CD4-positive, alpha-beta memory T cell (primary cell): ENCODE measurements around the gene KCNIP4. TPM values are rescaled to one million over a fixed set of nuclear protein-coding genes. Genes with fewer than 3 reads are reported as not detected.

Experiments used
- CTCF ChIA-PET: fragments of 350-600 bp; sonication (Branson Sonifier 250); formaldehyde crosslinking; loops from one replicate; lab custom pipeline; 2021; ENCODE audit warnings: inconsistent platforms; ENCODE audit not compliant: partially characterized antibody; lab: Charles Lee
- POLR2A ChIA-PET: fragments of 350-600 bp; sonication (Branson Sonifier 250); formaldehyde crosslinking; loops from one replicate; lab custom pipeline; 2021; ENCODE audit not compliant: partially characterized antibody; lab: Charles Lee
- DNase-seq, 5 donors: peaks; one replicate each; pipeline versions ENCODE4 v3.0.0 to v3.0.0-alpha.2; 2020 to 2022; ENCODE audit warnings: mixed read lengths in 1 of 5
- H3K27ac ChIP-seq: one replicate; pipeline ENCODE4 v1.7.0; 2013; ENCODE audit warnings: low read depth, low read length
- H3K27me3 ChIP-seq: 2 replicates; pipeline ENCODE4 v1.7.0; 2013; ENCODE audit warnings: mild to moderate bottlenecking, low read length, moderate library complexity; ENCODE audit not compliant: insufficient read depth
- H3K36me3 ChIP-seq: 2 replicates; pipeline ENCODE4 v1.7.0; 2013; ENCODE audit warnings: mild to moderate bottlenecking, low read length, moderate library complexity; ENCODE audit not compliant: insufficient read depth
- H3K4me1 ChIP-seq: 2 replicates; pipeline ENCODE4 v1.7.0; 2013; ENCODE audit warnings: mild to moderate bottlenecking, low read length, moderate library complexity; ENCODE audit not compliant: insufficient read depth
- H3K4me3 ChIP-seq, 2 donors: one replicate each; pipeline ENCODE4 v1.7.0; 2013; ENCODE audit warnings: low read length in 2 of 2, mild to moderate bottlenecking in 1 of 2
- H3K9me3 ChIP-seq, 2 donors: one replicate each; pipeline ENCODE4 v1.7.0; 2013; ENCODE audit warnings: low read length in 2 of 2, control low read depth in 1 of 2; ENCODE audit not compliant: control insufficient read depth in 1 of 2
- H3K27ac Mint-ChIP-seq, 7 donors: one replicate each; pipeline ENCODE4 v1.8.0; 2020 to 2021; ENCODE audit warnings: mixed read lengths in 7 of 7, mild to moderate bottlenecking in 6 of 7, inconsistent platforms in 3 of 7, moderate library complexity in 3 of 7
- H3K27me3 Mint-ChIP-seq, 2 donors: one replicate each; pipeline ENCODE4 v1.8.0; 2020 to 2021; ENCODE audit warnings: mixed read lengths in 2 of 2
- H3K36me3 Mint-ChIP-seq, 2 donors: one replicate each; pipeline ENCODE4 v1.8.0; 2020 to 2021; ENCODE audit warnings: mixed read lengths in 2 of 2, inconsistent platforms in 1 of 2, mild to moderate bottlenecking in 1 of 2
- H3K4me1 Mint-ChIP-seq, 4 donors: one replicate each; pipeline ENCODE4 v1.8.0; 2020 to 2021; ENCODE audit warnings: mixed read lengths in 4 of 4, mild to moderate bottlenecking in 1 of 4
- H3K4me3 Mint-ChIP-seq, 8 donors: one replicate each; pipeline ENCODE4 v1.8.0; 2020 to 2021; ENCODE audit warnings: mixed read lengths in 8 of 8, mild to moderate bottlenecking in 7 of 8, moderate library complexity in 6 of 8, inconsistent platforms in 3 of 8
- H3K9me3 Mint-ChIP-seq, 8 donors: one replicate each; pipeline ENCODE4 v1.8.0; 2020 to 2021; ENCODE audit warnings: mixed read lengths in 8 of 8, mild to moderate bottlenecking in 5 of 8, inconsistent platforms in 3 of 8, moderate library complexity in 1 of 8
- intact Hi-C: fragments of 100-400 bp; cut with micrococcal nuclease; formaldehyde crosslinking; loops from one replicate; pipeline ENCODE4 v1.15.1; 2023
- polyA plus RNA-seq, 2 donors: library from polyadenylated mRNA; unstranded; fragments of 300-500 nt; fragmentation: Illumina TruSeq; gene quantifications; one replicate each; pipeline ENCODE4 v1.2.3, GENCODE V29; 2021
- total RNA-seq, 2 experiments: library from RNA; stranded (reverse); gene quantifications; one replicate each; pipeline ENCODE4 v1.2.3, GENCODE V29; 2021

KCNIP4 gene
- total and polyA plus RNA-seq, 4 experiments from 2014 or later, result 0.11 to 0.26 TPM; not detected in 2

DNA sequence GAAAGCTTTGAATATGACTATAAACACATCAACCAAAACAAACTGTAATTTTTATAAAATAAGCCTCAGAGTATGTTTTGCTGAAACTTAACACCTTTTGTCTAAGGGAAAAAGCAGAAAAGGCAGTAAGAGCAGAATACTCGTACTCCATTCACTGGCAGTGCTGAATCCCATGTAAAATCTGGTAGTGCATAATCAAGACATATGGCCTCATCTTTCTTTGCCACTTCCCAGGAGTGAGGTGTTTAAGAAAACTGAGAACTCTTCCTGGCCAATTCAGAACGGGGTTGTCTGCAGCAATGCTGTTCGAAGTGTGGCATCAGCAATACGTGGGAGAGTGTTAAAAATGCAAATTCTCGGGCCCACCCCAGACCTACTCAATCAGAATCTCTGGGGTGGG, 946.3 kb downstream of the KCNIP4 start:
- Mint-ChIP-seq H3K4me1 (peaks cover 8 to 20% (median 11%) of the 10 kb centered on the region in 4 donors), H3K27ac (peak overlapping the region in 1 of 7 donors; percentile 48), H3K36me3 (no peaks in the 10 kb centered on the region), H3K27me3 (no peaks in the 10 kb centered on the region), H3K4me3 (peak overlapping the region in 1 of 8 donors; percentile 57), H3K9me3 (peaks cover 0 to 8% (median under 1%) of the 10 kb centered on the region in 8 donors)
- Histone ChIP-seq H3K4me3 (no peak overlapping the region), H3K9me3 (no peaks in the 10 kb centered on the region), H3K36me3 (no peaks in the 10 kb centered on the region), H3K4me1 (no peaks in the 10 kb centered on the region), H3K27me3 (no peaks in the 10 kb centered on the region), H3K27ac (no peak overlapping the region)
- no peak for DNase-seq
- intact Hi-C loops, result no loop called here
- CTCF ChIA-PET, result no interaction called here
- POLR2A ChIA-PET, result no interaction called here

GRCh38 chr4:21001490-21001889, 947.1 kb downstream of the KCNIP4 start:
- Mint-ChIP-seq H3K4me1 (peaks cover 8 to 20% (median 11%) of the 10 kb centered on the region in 4 donors), H3K36me3 (no peaks in the 10 kb centered on the region), H3K27ac (peak overlapping the region in 3 of 7 donors; percentile 32 to 42 (median 39)), H3K4me3 (peak overlapping the region in 7 of 8 donors; percentile 28 to 65 (median 45)), H3K27me3 (no peaks in the 10 kb centered on the region), H3K9me3 (peaks cover 0 to 8% (median under 1%) of the 10 kb centered on the region in 8 donors)
- H3K4me3 ChIP-seq, result no peak overlapping the region
- no peaks in the 10 kb centered on the region for H3K27me3 ChIP-seq
- intact Hi-C loops, result no loop called here
- DNase-seq, result no peak
- H3K27ac ChIP-seq, result no peak overlapping the region
- H3K9me3 ChIP-seq, result no peaks in the 10 kb centered on the region
- H3K4me1 ChIP-seq, result no peaks in the 10 kb centered on the region
- POLR2A ChIA-PET, result no interaction called here
- H3K36me3 ChIP-seq, result no peaks in the 10 kb centered on the region
- CTCF ChIA-PET, result no interaction called here

DNA sequence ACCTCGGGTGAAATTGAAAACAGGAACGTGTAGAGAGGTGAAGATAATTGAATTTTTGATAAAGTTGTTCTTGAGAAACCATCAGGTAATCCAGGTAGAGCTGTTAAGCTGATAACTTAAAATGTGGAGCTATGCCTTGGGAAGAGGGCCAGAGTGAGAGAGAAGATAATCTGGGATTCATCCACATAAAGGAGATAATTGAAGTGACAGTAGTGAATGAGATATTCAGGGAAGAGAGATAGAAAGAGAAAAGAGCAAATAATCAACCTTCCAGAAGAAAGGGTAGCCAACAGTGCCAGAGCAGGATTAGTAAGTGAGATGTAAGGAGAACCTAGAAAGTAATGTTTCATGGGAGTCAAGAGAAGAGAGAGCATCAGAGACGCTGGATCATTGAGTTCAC, 950.7 kb downstream of the KCNIP4 start:
- H3K27me3 ChIP-seq, result no peaks in the 10 kb centered on the region
- ChIA-PET CTCF (no interaction called here), POLR2A (no interaction called here)
- H3K4me3 Mint-ChIP-seq, result no peak overlapping the region
- no peak for DNase-seq
- no peaks in the 10 kb centered on the region for H3K36me3 ChIP-seq
- no peak overlapping the region for H3K27ac ChIP-seq
- H3K4me1 Mint-ChIP-seq, result peaks cover 3 to 15% (median 7%) of the 10 kb centered on the region in 4 donors
- H3K9me3 Mint-ChIP-seq, result peaks cover 0 to 6% (median 4%) of the 10 kb centered on the region in 8 donors
- no peaks in the 10 kb centered on the region for H3K27me3 Mint-ChIP-seq
- H3K4me1 ChIP-seq, result no peaks in the 10 kb centered on the region
- no peak overlapping the region for H3K27ac Mint-ChIP-seq
- H3K36me3 Mint-ChIP-seq, result no peaks in the 10 kb centered on the region
- no peak overlapping the region for H3K4me3 ChIP-seq
- intact Hi-C loops, result no loop called here
- H3K9me3 ChIP-seq, result no peaks in the 10 kb centered on the region

DNA sequence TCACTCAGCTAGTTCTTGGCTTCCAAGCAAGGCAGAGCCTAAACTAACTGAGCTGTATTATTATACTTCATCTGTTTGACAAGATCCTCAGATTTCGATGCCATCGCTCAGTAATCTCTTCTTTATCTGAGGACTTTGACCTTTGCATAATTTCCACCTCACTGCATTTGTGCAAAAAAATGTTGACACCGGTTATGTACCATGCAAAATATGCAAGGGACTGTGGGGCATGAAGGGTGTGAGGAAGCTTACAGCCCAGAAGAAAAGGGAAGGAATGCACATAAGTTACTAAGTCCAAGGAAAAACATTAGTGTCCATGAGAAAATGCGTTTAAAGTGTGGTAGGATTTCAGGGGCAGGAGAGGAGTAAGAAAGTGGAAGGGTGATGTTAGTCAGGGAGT, 953.0 kb downstream of the KCNIP4 start:
- Histone ChIP-seq H3K9me3 (no peaks in the 10 kb centered on the region), H3K27ac (no peak overlapping the region), H3K4me3 (no peak overlapping the region), H3K4me1 (no peaks in the 10 kb centered on the region), H3K36me3 (no peaks in the 10 kb centered on the region), H3K27me3 (no peaks in the 10 kb centered on the region)
- no peak overlapping the region for H3K4me3 Mint-ChIP-seq
- intact Hi-C loops, result no loop called here
- H3K4me1 Mint-ChIP-seq, result peaks cover 0 to 1% (median 0%) of the 10 kb centered on the region in 4 donors
- no peak for DNase-seq
- no peaks in the 10 kb centered on the region for H3K36me3 Mint-ChIP-seq
- no peak overlapping the region for H3K27ac Mint-ChIP-seq
- H3K27me3 Mint-ChIP-seq, result no peaks in the 10 kb centered on the region
- H3K9me3 Mint-ChIP-seq, result peaks cover 0 to 7% (median 5%) of the 10 kb centered on the region in 8 donors
- CTCF ChIA-PET, result no interaction called here
- POLR2A ChIA-PET, result no interaction called here

GRCh38 chr4:20995015-20995414, 953.6 kb downstream of the KCNIP4 start:
- Mint-ChIP-seq H3K27ac (no peak overlapping the region), H3K27me3 (no peaks in the 10 kb centered on the region), H3K4me3 (no peak overlapping the region), H3K4me1 (peaks cover 0 to 1% (median 0%) of the 10 kb centered on the region in 4 donors), H3K36me3 (no peaks in the 10 kb centered on the region), H3K9me3 (peaks cover 0 to 7% (median 5%) of the 10 kb centered on the region in 8 donors)
- H3K4me3 ChIP-seq, result no peak overlapping the region
- H3K9me3 ChIP-seq, result no peaks in the 10 kb centered on the region
- no peaks in the 10 kb centered on the region for H3K27me3 ChIP-seq
- H3K4me1 ChIP-seq, result no peaks in the 10 kb centered on the region
- no peak for DNase-seq
- CTCF ChIA-PET, result no interaction called here
- POLR2A ChIA-PET, result no interaction called here
- H3K36me3 ChIP-seq, result no peaks in the 10 kb centered on the region
- H3K27ac ChIP-seq, result no peak overlapping the region
- intact Hi-C loops, result no loop called here

GRCh38 chr4:20992002-20992401, 956.6 kb downstream of the KCNIP4 start:
- intact Hi-C loops, result no loop called here
- no peaks in the 10 kb centered on the region for H3K4me1 Mint-ChIP-seq
- peaks cover 0 to 10% (median 4%) of the 10 kb centered on the region in 8 donors for H3K9me3 Mint-ChIP-seq
- no peak for DNase-seq
- Histone ChIP-seq H3K9me3 (no peaks in the 10 kb centered on the region), H3K4me1 (no peaks in the 10 kb centered on the region), H3K27me3 (no peaks in the 10 kb centered on the region), H3K36me3 (no peaks in the 10 kb centered on the region), H3K4me3 (no peak overlapping the region), H3K27ac (no peak overlapping the region)
- H3K27ac Mint-ChIP-seq, result no peak overlapping the region
- ChIA-PET POLR2A (no interaction called here), CTCF (no interaction called here)
- no peaks in the 10 kb centered on the region for H3K36me3 Mint-ChIP-seq
- no peak overlapping the region for H3K4me3 Mint-ChIP-seq
- no peaks in the 10 kb centered on the region for H3K27me3 Mint-ChIP-seq

DNA sequence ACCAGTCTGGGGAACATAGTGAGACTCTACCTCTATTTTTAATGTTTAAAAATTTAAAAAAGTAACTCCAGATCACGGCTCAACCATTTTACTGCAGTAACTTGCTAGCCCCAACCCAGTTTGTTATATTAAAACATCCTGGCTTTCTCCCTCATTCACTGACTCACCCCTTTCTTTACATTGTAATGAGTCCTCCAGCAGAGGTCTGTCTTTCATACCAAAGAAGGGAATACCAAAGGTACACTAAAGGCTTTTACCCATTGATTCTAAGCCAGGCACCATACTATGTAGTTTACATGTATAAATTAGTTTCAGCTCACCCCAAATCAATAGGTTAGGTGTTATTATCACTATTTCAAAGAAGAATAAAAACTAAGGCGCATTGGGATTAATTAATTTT, 961.4 kb downstream of the KCNIP4 start:
- Histone ChIP-seq H3K4me3 (no peak overlapping the region), H3K9me3 (no peaks in the 10 kb centered on the region), H3K27ac (no peak overlapping the region), H3K36me3 (no peaks in the 10 kb centered on the region), H3K27me3 (no peaks in the 10 kb centered on the region), H3K4me1 (no peaks in the 10 kb centered on the region)
- Mint-ChIP-seq H3K4me3 (no peak overlapping the region), H3K27ac (no peak overlapping the region), H3K27me3 (peaks cover 0 to 2% of the 10 kb centered on the region in 2 donors), H3K4me1 (peaks cover 0 to 7% (median 0%) of the 10 kb centered on the region in 4 donors), H3K36me3 (no peaks in the 10 kb centered on the region), H3K9me3 (peaks cover 0 to 10% (median 2%) of the 10 kb centered on the region in 8 donors)
- no peak for DNase-seq
- POLR2A ChIA-PET, result no interaction called here
- intact Hi-C loops, result no loop called here
- CTCF ChIA-PET, result interaction anchor here (0.7 kb wide), 1 partner anchor 8 kb away, joined by 4 read pairs; no protein-coding TSS in a partner anchor

GRCh38 chr4:20984576-20984836, 964.1 kb downstream of the KCNIP4 start:
- H3K4me3 Mint-ChIP-seq, result no peak overlapping the region
- H3K36me3 Mint-ChIP-seq, result no peaks in the 10 kb centered on the region
- H3K4me1 Mint-ChIP-seq, result peaks cover 0 to 7% (median 0%) of the 10 kb centered on the region in 4 donors
- CTCF ChIA-PET, result no interaction called here
- H3K9me3 Mint-ChIP-seq, result peaks cover 0 to 8% (median under 1%) of the 10 kb centered on the region in 8 donors
- no peak overlapping the region for H3K27ac ChIP-seq
- no peak overlapping the region for H3K4me3 ChIP-seq
- H3K4me1 ChIP-seq, result no peaks in the 10 kb centered on the region
- no peak overlapping the region for H3K27ac Mint-ChIP-seq
- POLR2A ChIA-PET, result no interaction called here
- H3K36me3 ChIP-seq, result no peaks in the 10 kb centered on the region
- intact Hi-C loops, result no loop called here
- H3K27me3 ChIP-seq, result no peaks in the 10 kb centered on the region
- peaks cover 0 to 2% of the 10 kb centered on the region in 2 donors for H3K27me3 Mint-ChIP-seq
- DNase-seq, result no peak
- no peaks in the 10 kb centered on the region for H3K9me3 ChIP-seq
